ENCODE data around the gene PKMYT1.

Gene PKMYT1

DNA sequence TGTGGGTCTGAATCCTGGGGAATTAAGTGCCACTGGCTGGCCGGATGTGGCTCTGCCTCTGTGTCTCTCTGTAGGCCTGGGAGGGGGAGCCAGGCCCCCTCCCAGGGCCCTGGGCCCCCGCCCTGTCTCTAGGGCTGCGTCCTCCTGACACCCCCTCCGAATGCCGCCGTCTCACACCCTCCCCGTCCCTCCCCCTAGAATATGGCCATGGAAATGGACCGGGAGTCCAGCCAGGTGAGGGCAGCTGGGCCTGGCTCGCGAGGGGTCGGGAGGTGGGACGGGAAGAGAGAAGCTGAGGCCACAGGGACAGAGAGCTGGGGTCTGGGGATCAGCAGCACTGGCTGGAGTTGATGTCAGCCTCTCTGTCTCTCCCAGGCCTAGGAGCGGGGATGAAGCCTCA, 16.1 kb upstream of the PKMYT1 start:
- no peak for DNase-seq (ENCODE audit: low read depth)

- no peak for DNase-seq (ENCODE audit: low read depth)
Observed at GRCh38 chr16:2992383-2993081, 12.3 kb upstream of the PKMYT1 start.

DNA sequence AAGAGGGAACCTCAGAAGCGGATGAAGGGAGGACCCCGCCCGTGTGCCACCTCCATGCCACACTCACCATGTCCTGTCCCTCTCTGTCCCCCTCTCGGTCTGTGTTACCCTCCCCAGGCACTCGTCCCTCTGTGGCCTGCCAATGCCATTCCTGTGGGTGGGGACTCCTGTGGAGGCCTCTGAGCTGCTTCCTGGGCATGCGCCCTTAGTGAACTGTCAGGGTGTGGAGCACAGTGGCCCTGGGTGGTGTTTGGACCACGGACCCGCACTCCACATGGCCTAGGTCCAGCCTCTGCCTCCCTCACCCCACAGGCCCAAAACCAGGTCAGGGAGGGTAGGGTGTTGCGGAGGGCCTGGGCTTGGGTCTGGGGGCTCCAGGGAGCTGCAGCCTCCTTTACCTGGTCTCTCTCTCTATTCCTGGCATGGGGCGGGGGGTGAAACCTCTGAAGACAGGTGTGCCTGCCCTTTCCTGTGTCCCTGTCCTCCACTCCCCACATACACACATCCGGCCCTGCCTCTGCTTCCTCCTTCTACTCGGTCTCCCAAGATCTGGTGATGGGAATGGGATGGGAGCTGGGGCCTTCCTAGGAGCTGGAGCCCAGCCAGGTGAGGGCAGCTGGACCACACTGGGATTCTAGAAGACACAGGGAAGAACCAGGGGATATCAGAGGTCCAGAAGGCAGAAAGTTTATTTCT, 11.5 kb upstream of the PKMYT1 start:
- DNase-seq (ENCODE audit: low read depth) = no peak

- no peak for DNase-seq (ENCODE audit: low read depth)
Observed at GRCh38 chr16:2990891-2991290, 10.6 kb upstream of the PKMYT1 start.

DNA sequence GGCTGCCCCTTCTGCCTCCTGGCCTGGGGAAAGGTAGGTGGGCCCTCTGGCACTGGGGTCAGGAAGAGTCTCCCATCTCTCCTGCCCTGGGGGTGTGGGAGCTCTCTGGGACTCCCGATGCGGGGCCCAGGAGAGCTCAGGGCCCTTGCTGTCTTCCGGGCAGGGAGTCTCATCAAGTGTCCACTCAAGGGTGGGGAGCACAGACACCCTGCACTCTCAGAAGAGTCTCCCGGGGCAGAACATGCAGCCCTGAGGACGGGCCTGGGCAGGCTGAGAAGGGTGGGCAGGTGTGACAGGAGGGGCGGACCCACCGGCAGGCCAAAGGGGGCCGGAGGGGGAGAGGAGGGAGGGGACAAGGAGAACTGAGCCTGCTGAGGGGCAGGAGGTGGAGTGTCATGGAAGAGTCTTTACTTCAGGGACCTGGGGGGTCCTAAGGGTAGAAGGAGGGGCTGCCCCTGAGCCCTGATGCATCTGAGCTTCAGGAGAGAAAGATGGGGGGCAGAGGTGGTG, 8.4 kb upstream of the PKMYT1 start:
- DNase-seq (ENCODE audit: low read depth) = no peak

DNA sequence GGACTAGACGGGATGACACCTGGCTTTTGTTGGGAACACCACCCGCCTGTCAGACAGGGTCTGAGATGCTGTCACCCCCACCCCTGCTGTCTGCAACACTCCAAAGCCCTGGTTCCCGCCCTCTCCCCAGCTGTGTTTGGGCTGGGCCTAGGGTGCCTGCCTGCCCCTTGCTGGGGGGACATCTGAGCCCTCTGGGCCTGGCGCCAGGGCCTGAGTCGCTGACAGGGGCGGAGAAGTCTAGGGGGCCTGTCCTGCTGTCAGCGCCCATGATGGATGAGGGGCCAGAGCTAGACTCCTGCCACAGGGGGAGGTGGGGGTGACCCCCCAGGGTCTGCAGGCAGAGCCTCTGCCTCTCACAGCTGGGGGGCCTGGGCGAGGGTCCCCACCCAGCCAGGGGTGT, 7.6 kb upstream of the PKMYT1 start:
- no peak for DNase-seq (ENCODE audit: low read depth)

GRCh38 chr16:2987286-2987685, 7.0 kb upstream of the PKMYT1 start:
- DNase-seq (ENCODE audit: low read depth) = no peak

GRCh38 chr16:2986623-2987188, 6.5 kb upstream of the PKMYT1 start:
- no peak for DNase-seq (ENCODE audit: low read depth)

DNA sequence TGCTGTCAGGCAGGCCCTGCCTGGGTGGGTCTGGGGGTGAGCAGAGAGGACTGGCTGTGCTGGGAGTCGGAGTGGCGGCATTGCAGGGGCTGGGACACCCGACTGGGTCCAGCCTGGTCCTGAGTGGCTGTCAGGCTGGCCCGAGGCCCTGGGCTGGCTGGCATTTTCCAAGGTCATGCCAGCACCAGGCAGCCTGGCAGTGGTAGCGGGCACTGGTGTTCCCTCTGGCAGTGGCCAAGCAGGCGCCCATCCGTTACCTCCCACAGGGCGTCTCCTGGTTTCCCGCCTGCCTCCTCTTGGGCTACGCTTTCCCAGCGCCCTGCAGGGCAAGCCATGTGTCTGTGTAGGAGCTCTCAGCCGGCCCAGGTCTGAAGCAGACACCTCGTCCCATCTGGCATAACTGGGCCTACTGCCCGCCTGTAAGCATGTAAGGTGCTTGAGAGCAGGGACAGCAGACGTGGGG, 5.7 kb upstream of the PKMYT1 start:
- DNase-seq (ENCODE audit: low read depth) = no peak

DNA sequence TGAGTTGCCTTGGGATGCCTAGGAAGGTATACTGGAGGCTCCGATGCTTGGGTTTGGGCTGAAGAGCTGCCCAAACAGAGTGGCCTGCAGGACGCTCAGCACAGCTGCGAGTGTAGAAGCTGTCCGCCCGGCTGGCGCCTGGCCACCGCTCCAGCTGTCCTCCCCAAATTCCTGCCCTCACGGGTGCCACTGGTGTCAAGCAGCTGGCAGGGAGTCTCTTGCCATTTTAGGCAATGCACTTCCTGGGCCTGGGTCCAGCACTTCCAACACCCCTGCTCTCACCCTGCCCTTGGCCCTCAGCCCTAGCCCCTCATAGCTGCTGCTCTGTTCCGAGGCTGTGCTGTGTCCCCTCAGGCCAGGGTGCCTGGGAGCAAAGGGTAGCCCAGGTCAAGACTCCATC, 5.2 kb upstream of the PKMYT1 start:
- no peak for DNase-seq (ENCODE audit: low read depth)

DNA sequence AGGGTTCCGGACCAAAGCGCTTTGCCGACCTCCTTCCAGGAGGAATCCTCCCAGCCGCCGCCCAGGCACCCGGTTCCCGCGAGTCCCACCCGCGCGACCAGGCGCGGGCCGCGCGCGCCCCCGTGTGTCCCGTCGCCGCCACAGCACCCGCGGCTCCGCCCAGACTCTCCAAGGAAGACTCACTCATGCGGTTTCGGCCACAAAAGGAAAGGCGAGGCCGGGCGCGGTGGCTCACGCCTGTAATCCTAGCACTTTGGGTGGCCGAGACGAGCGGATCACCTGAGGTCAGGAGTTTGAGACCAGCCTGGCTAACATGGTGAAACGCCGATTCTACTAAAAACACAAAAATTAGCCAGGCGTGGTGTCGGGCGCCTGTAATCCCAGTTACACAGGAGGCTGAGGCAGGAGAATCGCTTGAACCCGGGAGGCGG, 3.5 kb upstream of the PKMYT1 start:
- no peak for DNase-seq (ENCODE audit: low read depth)

GRCh38 chr16:2982402-2982801, 2.2 kb upstream of the PKMYT1 start:
- no peak for DNase-seq (ENCODE audit: low read depth)

GRCh38 chr16:2981899-2982250, 1.6 kb upstream of the PKMYT1 start:
- DNase-seq (ENCODE audit: low read depth) = no peak

DNA sequence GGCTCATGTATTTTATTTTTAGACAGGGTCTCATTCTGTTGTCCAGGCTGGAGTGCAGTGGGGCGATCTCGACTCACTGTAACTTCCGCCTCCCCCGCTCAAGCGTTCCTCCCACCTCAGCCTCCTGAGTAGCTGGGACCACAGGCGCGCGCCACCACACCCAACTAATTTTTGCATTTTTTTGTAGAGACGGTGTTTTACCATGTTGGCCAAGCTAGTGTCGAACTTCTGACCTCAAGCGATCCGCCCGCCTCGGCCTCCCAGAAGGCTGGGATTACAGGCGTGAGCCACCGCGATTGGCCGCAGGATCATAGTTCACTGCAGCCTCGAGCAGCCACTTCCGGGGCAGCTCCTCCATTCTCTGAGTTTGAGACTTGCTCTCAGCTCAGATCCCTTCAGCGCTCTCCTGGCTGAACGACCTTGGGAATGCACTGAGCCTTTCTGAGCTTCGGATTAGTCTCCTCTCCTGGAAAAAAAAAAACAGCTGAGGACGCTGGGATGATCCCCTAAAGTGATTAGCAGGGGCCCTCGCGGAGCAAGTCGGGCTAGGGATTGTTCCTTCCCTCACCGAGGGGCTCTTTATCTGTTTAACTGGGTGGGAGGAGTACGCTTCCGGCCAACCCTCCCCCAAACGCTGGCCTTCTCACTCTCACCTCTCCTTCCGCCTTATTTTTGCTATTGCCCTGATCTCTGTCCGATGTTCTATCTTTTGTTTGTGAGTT, 1.1 kb upstream of the PKMYT1 start:
- no peak for DNase-seq (ENCODE audit: low read depth)

DNA sequence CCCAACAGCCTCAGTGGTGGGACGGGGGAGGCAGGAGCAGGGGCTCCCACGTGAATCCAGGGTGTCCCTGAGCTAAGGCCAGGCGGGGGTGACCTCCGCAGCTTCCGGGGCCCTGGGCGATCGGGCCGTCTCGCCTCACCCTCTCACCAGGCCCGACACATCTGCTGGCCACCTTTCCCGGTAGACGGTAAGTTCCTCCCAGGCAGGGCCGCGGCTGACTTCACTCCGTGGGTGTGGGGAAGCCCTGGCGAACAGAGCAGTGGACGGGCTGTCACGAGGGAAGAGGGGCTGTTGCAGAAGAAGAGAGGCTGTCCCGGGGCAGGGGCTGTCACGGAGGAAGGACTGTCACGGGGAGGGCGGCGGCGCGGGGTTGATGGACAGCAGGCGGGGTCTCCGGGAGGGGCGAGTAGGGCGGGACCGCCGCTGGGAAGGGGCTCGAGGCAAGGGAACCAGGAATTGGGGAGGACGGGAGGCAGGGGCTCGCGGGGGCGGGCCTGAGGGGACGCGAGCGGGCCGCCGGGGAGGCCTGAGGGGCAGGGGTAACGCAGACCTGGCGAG, 498 bp downstream of the PKMYT1 start:
- no peak for DNase-seq (ENCODE audit: low read depth)

DNA sequence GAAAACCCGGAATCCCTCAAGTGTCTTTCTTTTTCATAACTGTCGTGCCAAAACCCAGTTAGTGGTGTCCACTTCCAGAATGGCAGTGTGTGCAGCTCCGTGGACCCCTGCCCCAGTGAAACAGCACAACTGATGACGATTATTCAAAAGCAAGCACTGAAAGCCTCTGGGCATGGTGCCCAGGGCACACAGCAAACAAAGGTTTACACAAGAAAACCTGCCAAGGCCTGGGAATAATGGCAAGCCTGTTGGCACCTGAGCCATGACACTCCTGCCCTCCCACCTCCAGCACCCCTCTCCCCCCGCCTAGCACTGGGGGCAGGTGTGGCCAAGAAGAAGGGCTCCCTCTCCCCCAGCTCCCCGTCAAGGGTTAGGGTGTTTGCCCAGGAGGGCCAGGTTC, 2.8 kb downstream of the PKMYT1 start:
- DNase-seq (ENCODE audit: low read depth) = no peak

GRCh38 chr16:2976673-2977072, 3.6 kb downstream of the PKMYT1 start:
- no peak for DNase-seq (ENCODE audit: low read depth)

DNA sequence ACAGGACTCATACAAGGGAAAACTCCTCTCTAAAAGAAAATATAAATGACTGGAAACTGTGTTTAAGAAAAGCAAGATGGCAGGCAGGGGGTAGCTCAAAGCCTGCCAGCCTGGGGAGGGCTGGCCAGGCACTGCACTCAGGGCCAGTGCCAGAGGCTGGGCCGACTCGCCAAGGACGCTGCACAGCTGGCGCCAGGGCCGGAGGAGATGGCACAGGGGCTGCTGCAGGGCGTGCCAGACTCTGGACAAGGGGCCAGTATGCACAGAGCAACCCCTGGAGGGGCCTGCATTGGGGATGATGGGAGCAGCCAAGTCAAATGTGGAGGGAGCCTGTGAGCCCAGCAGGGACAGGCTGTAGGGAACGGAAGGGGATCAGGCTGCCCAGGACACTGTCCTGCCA, 4.0 kb downstream of the PKMYT1 start:
- DNase-seq (ENCODE audit: low read depth) = no peak

DNA sequence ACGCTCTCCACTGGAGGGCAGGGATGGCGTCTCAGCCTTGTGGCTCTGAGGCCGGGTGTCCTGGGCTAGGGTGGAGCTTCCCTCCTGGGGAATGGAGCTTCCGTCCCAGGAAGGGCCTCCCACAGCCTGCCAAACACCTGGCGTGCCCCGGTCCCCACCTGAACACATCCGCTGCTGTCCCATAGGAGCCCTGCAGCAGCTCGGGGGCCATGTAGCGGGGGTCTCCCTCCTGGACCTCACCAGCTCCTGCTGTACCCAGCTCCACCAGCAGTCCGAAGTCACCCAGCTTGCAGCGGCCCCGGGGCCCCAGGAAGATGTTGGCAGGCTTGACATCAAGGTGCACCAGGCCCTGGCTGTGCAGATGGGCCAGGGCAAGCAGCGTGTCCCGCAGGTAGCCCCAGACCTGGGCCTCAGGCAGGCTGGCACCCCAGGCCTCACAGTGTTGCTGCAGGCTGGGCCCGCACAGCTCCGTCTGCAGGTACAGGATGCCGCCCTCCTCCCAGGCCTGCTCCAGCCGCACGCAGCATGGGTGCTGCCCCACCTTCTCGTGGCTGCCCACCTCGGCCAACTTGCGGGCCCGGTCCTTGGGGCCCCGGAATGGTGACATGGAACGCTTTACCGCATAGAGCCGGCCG, 5.0 kb downstream of the PKMYT1 start:
- no peak for DNase-seq (ENCODE audit: low read depth)

- DNase-seq (ENCODE audit: low read depth) = no peak
Observed at GRCh38 chr16:2974319-2975056, 5.8 kb downstream of the PKMYT1 start.
